Stimulated activated CD8-positive, alpha-beta memory T cell treated with anti-CD3 and anti-CD28 coated beads, Interleukin-4, amount 100 ng/mL, for 4 hours (primary cell): Measurements from ENCODE around the gene MYL7.
A peak's percentile ranks its signal among the peaks of the same experiment; 100 is the strongest.
"Not testable (repeated sequence)": the region's sequence is repeated elsewhere in the genome, so short reads cannot be mapped to it uniquely, and the experiment has no call there.

ENCODE experiments used
- DNase-seq, 2 donors: peaks; one replicate each; pipeline ENCODE4 v3.0.0-alpha.2; 2020; ENCODE audit warnings: low read depth in 2 of 2, low spot score in 1 of 2

MYL7 gene

DNA sequence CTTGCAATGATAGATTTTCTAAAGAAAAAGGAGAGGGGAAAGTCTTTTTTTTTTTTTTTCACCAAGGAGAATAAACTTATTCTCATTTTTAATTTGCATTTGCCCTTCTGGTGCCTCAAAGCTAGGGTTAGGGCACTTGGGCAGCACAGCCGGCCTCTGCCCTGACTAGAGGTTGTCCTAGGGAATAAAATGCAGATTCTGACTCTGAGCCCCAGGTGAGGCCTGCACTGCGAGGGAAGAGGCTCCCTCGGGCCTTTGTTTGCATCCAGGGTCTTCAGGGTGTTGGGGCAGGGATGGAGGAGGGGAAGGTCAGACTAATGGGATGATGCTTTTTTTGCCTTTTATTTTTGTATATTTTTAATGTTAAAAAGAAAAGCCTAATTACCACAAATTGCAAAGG, 7.8 kb downstream of the MYL7 start:
- DNase-seq: no peak

GRCh38 chr7:44132039-44132438, 9.1 kb downstream of the MYL7 start:
- DNase-seq: no peak

DNA sequence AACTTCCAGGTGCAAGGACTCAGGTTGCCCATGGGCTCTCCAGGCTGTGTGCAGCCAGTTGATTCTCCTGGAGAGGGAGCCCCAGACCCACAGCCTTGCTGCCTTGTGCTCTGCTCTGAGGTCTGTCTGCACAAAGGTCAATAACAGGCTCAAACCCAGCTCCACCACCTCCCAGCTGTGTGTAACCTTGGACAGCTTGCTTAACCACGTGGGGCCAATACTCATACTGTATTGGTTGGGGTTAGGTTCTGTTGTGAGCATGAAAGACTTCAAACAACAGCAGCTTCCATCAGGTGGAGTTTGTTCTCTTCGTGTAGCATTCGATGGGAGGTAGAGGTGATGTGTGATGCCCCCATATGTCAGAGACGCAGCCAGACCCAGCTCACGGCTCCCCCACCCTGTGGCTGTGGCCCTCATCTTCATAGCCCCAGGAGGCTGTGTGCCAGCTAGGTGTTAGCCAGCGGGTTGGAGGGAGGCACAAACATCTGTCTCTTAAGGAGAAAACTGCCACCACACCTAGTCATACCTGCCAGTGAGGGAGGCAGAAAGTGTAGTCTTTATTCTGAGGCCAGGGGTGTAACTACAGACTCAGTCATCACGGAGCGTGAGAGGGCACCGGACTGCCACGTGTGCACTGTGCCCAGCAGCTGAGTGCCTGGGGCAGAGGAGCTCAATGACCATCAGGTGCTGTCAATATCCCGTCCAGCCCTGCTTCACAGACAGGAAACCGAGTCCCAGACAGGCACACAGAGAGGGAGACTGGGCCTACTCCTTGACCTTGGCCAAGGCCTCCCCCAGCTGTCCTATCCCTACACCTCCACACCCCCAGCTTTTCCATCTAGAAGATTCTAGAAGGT, 9.7 kb downstream of the MYL7 start:
- no peak for DNase-seq

DNA sequence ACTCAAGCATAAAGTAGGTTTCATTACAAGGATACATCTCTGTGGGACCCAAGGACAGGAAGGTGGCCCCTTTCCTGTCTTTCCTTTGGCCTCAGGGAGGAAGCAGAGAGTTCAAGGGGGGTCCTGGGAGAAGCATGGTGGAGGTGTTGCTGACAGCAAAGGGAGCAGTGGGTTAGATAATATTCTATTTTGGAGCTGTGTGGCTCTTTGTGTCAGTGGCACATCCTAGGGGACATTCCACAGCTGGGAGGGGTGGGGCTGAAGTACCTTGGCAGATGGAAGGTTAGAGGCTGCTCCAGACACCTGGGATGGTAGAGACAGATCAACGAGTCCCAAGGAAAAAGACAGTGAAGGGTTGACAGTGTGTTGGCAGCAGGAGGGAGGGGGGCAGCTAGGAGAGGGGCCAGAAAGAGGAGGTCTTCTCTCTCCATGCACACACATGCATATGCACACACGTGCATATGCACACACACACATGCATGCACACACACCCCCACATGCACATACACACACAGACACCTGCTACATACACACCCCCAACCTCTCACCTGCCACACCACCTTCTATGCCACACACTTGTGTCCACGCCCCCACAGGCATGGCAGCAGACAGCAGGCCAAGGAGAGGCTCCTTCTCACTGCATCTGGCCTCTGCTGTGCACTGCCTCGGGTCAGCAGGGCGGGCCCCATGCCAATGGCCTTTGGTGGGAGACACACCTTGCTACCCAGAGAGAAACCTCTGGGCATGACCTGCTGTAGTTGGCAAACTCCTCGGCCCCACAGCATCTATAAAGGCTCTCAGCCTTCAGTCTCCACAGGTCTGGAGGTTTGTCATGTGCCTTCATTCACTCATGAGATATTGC, 12.2 kb downstream of the MYL7 start:
- DNase-seq: no peak

DNA sequence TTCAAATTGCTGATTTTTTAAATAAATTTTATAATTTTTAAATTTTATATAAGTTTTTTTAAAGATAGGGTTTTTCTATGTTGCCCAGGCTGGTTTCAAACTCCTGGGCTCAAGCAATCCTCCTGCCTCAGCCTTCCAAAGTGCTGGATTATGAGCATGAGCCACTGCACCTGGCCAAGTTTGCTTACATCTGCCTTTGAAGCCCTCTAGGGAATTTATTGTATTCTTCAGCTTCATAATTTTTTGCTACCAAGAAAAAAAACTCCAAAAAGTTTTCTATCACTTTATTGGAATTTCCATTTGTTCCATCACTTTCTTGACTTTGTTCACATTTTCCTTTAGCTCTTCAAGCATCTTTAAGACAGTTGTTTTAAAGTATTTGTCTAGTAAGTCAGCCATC, 14.0 kb downstream of the MYL7 start:
- DNase-seq: no peak

DNA sequence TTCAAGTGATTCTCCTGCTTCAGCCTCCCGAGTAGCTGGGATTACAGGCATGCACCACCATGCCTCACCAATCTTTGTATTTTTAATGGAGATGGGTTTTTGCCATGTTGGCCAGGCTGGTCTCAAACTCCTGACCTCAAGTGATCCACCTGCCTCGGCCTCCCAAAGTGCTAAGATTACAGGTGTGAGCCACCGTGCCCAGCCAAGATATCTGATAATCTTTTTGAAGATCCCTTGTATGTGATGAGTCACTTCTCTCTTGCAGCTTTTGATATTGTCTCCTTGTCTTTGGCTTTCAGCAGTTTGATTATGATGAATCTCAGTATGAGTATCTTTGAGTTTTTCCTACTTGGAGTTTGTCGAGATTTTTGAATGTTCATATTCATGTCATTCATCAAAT, 14.6 kb downstream of the MYL7 start:
- DNase-seq: not testable (repeated sequence)

DNA sequence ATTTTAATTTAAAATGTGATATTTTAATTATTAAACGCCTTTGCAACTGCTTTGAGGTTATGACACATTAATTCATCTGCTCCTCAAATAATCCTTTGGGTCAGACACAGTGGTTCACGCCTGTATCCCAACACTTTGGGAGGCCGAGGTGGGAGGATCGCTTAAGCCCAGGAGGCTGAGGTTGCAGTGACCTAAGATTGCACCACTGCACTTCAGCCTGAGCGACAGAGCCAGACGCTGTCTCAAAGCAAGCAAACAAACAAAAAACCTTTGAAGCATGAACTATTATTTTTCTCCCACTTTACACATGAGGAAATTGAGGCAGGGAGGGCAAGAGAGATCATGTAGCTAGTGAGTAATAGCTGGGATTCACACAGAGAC, 16.3 kb downstream of the MYL7 start:
- no peak for DNase-seq

DNA sequence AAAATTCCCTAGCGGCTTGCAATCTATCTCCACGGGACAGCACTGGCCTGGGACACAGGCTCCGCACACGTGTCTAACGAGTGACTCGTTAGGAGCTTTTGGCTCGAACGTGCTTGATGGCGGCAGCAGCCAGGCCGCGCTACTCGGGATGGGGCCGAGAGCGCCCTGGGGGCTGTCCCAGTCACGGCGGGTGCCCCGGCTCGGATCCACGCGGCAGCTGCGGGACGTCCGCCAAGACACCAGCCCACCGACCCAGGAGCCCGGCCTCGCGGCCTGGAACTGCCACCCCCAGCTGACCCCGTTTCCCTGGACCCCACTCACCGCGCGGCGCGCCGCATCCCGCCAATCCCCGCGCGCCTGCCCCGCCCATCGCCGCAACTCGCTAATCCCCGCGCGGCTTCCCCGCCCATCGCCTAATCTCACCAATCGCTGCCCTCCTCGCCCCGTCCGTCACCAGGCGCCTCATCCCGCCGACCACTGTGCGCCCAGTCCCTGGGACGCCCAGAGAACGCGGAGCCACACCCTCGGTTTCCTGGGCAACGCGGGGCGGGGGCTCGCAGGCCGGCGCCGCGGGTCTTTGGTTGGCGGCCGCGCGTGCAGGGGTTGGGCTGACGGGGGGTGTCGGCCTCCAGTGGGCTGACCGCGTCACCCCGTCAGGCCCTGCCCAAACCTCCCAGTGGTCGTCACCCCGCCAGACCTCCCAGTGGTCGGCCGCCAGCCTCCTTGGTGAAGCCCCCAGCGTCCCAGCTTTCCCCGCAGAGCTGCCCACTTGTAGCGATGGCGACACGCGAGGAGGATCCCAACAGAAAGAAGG, 17.7 kb downstream of the MYL7 start, which contains the start of gene POLD2:
Gene POLD2, minus strand, starts transcription at position 359 of the 814 bp plus-strand sequence. CDS start 1,495 bp downstream, outside the sequence.
- DNase-seq: peak; percentile 91 to 97

- no peak for DNase-seq
Measured at GRCh38 chr7:44122529-44122928, 18.6 kb downstream of the MYL7 start.

DNA sequence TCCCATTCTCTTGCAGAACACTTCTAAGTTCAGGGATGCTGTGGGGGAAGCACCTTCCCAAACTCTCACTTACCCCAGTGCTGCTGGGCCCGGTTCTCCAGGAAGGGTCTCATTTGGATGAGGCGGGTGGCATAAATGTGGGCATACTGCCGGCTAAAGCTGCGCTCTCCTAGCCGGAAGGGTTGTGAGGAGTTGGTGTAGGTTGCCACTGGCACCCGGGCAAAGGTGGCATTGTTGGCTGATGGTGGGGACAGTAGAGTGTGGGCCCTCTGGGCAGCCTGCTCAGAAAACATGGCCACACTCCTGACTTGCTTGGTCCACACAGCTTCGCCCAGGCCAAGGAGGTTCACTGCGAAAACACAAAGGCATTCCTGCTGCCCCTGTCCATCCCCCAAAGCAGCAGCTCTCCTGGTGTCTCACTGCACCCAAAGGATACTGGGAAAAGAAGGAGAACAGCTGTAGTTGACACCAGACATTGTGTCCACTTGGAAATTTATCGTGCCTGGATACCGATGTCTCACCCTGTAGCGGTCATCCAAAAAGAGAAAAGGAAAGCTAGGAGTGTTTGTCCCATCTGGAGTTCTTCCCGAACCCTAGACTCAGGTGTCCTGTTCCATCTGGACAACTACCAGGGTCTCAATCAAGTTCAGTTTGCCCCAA, 19.2 kb downstream of the MYL7 start:
- DNase-seq: no peak

DNA sequence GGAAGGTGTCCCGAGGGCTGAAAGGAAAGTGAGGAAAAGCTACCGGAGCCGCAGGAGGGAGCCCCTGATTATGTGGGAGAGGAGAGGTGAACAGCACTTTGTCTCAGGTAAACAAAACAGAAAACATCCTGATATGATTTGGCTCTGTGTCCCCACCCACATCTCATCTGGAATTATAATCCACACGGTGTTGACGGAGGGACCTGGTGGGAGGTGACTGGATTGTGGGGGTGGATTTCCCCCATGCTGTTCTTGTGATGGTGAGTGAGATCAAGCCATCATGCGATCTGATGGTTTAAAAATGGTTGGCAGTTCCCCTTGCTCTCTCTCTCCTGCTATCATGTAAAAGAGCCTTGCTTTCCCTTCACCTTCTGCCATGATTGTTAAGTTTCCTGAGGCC, 20.7 kb downstream of the MYL7 start:
- DNase-seq: no peak

GRCh38 chr7:44119829-44120380, 21.2 kb downstream of the MYL7 start:
- DNase-seq: no peak

- no peak for DNase-seq
Measured at GRCh38 chr7:44117801-44118429, 23.2 kb downstream of the MYL7 start.

DNA sequence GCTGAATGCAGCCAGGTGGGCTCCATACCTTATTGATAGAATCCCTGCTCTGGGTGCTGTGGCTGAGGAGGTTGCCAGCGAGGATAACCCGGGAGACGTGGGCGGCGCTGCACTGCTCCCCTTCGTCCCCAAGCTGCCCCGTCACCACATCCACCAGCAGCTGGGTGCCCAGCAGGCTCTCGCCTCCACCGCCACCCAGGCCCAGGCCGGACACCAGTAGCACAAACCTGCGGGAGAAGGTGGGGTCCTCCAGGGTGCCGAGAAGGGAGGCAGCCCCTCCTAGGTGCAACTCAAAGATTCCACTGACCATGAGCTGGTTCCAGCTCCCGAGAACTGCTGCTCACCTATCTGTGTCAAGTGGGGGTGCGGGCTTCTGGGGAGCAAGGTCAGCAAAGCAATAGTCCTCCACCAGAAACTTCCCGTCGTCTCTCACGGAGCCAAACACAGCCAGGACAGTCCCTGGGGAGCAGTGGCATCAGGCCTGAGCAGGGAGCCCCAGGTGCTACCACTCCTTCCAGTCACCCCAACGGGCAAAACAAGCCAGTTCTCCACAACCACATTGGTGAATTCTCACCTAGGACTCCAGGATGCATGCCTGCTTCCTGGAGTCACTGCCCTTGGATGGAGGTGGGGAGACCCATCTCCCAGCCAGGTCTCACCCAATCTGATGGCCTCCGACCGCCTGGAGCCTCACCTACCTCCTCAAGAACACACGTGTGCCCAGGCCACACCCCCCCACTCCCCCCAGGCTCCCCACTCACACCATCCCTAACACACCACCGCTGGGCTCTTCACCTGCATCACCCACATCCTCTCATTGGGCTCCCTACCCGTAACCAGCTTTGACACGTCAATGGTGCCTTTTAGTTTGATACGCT, 24.1 kb downstream of the MYL7 start:
- DNase-seq: no peak

DNA sequence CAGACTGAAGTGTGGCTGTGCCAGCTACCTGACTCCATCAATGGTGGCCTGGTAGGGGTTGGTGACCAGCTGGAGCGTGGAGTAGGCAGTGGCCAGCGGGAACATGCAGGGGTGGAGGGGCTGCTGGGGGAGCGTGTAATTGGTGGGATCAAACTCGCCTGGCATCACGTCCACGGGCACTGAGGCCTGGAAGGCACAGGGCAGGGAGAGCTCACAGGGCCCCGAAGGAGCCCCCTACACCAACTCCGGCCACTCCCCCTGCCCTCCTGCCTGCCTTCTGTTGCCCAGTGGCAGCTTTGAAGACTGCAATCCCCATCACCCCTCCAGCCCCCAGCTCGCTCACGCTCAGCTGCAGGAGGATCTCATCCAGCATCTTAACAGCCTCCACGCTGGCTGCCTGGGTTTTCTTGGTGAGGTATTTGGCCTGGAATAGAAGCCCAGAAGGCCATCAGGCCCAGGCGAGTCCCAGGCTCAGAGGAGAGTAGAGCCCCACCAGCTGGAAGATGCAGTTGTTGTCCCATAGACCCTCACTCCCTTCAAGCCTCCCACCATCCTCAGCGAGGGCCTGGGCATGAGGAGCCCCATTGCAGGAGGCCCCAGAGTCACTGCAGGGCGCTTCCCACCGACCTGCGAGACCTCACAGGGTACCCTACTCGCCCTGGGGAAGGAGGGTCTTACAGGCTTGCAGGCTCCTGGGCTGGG, 24.9 kb downstream of the MYL7 start:
- DNase-seq: no peak

GRCh38 chr7:44114586-44115310, 26.4 kb downstream of the MYL7 start:
- no peak for DNase-seq

GRCh38 chr7:44113764-44114354, 27.3 kb downstream of the MYL7 start:
- no peak for DNase-seq
